Neural crest cell (in vitro differentiated cells): ENCODE results near the gene CD300LG. TPM values are rescaled to one million over a fixed set of nuclear protein-coding genes. Genes with fewer than 3 reads are reported as not detected.
A peak's percentile ranks its signal among the peaks of the same experiment; 100 is the strongest.

Experiments used
- DNase-seq: peaks from one replicate; pipeline ENCODE4 v3.0.0; 2021; ENCODE audit warnings: low read depth, mixed read lengths, low spot score
- H3K27ac Mint-ChIP-seq: one replicate; pipeline ENCODE4 v1.8.0; 2021; ENCODE audit warnings: mild to moderate bottlenecking, mixed read lengths; ENCODE audit not compliant: unreplicated experiment
- H3K27me3 Mint-ChIP-seq: 2 replicates; pipeline ENCODE4 v1.8.0; 2021; ENCODE audit warnings: low read depth, mild to moderate bottlenecking, mixed read lengths
- H3K36me3 Mint-ChIP-seq: 2 replicates; pipeline ENCODE4 v1.8.0; 2021; ENCODE audit warnings: low read depth, mild to moderate bottlenecking, mixed read lengths
- H3K4me1 Mint-ChIP-seq: 2 replicates; pipeline ENCODE4 v1.8.0; 2021; ENCODE audit warnings: mixed read lengths
- H3K4me3 Mint-ChIP-seq: one replicate; pipeline ENCODE4 v1.8.0; 2021; ENCODE audit warnings: mild to moderate bottlenecking, mixed read lengths
- H3K9me3 Mint-ChIP-seq: 2 replicates; pipeline ENCODE4 v1.8.0; 2021; ENCODE audit warnings: mixed read lengths
- total RNA-seq: library from RNA; stranded (reverse); gene quantifications from 2 replicates; pipeline ENCODE4 v1.2.1, GENCODE V29; 2021
- TF ChIP-seq, protein P1 (sequence below): fragments of 200-600 bp; sonication (generic); conservative IDR thresholded peaks from 2 replicates; pipeline ENCODE4 v1.5.0; 2021; ENCODE audit warnings: antibody characterized with exemption, mild to moderate bottlenecking

Gene CD300LG
- total RNA-seq, 1 donor from 2014 or later = not detected

DNA sequence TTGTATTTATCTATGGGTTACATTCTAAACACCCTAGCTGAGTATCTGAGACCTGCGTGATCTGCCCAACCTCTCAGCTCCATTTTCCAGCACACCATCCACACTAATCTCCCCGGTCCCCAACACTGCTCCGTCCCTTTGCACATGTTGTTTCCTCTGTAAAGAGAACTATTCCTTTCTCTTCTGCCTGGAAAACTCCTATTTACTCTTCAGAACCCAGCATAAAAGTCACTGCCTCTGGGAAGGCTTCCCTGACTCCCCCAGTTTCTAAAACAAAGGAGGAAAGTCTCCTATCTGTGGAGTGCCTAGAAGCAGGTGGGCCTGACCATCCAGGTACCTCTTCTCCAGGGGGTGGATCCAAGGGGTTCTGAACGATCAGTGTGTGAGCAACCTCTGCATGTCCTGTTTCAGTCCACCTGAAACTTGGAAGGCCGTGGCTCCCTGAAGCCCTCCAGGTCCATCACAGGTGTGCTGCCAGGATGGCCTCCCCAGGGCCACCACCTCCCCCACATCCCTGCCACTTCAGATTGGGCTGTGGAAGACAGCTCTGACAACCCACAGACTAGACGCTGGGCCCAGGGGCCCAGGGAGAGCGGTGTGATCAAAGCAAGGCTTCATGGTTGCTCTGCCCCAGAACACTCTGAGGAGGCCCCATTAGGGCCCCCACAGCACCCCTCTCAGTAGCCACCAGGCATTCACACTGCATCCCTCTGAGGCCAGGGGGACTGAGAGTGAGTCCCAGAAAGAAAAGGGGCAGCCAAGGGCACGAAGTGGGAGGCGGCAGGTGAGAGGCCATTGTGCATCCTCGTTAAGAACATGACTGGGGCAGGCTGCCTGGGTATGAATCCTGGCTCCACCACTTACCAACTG lies 34.3 kb upstream of the CD300LG start:
- Mint-ChIP-seq H3K27me3 (no peaks in the 10 kb centered on the region), H3K27ac (peak overlapping the region; percentile 84), H3K36me3 (no peaks in the 10 kb centered on the region), H3K4me3 (no peak overlapping the region), H3K4me1 (peaks cover 11% of the 10 kb centered on the region), H3K9me3 (no peaks in the 10 kb centered on the region)
- DNase-seq = no peak
- TF ChIP-seq, protein P1, sequence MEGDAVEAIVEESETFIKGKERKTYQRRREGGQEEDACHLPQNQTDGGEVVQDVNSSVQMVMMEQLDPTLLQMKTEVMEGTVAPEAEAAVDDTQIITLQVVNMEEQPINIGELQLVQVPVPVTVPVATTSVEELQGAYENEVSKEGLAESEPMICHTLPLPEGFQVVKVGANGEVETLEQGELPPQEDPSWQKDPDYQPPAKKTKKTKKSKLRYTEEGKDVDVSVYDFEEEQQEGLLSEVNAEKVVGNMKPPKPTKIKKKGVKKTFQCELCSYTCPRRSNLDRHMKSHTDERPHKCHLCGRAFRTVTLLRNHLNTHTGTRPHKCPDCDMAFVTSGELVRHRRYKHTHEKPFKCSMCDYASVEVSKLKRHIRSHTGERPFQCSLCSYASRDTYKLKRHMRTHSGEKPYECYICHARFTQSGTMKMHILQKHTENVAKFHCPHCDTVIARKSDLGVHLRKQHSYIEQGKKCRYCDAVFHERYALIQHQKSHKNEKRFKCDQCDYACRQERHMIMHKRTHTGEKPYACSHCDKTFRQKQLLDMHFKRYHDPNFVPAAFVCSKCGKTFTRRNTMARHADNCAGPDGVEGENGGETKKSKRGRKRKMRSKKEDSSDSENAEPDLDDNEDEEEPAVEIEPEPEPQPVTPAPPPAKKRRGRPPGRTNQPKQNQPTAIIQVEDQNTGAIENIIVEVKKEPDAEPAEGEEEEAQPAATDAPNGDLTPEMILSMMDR = no peak

DNA sequence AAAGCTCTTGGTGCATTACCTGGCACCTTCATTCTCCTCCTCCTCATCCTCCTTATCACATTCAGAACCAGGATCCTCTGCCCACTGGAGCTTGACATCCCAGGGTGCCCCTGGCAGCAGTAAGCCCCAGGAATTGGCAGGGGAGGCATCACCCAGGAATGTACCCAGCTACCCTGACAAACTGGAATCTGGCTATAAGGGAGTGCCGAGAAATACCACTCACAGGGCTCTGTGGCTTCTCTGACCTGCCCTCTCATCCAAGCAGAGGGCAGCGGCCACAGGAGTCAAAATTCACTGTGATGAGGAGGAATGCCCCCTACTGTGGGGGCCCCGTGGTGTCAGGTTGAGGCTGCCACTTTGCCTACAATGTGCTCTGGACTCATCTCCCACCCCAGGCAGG lies 33.6 kb upstream of the CD300LG start:
- Mint-ChIP-seq H3K27me3 (no peaks in the 10 kb centered on the region), H3K4me3 (no peak overlapping the region), H3K36me3 (no peaks in the 10 kb centered on the region), H3K4me1 (peaks cover 11% of the 10 kb centered on the region), H3K9me3 (no peaks in the 10 kb centered on the region), H3K27ac (peak overlapping the region; percentile 84)
- TF ChIP-seq, protein P1 = no peak
- DNase-seq = no peak

DNA sequence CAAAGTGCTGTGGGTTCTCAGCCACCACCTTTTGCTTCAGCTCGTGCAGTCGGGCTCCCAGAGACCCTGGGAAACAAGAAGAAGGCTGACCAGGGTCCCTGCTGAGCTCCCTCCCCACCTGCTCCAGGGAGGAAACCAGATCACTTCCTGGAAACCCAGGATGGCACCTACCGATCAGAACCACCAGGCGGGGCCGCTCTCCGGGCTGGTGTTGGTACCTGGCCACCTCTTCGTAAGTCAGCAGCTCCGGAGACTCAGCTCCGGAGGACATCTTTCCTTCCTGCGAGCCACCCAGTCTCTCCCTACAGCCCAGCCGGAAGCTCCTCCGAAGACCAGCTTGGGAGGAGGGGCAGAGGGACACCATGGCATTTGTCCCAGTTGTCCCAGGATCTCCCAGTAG lies 33.0 kb upstream of the CD300LG start:
- H3K9me3 Mint-ChIP-seq = no peaks in the 10 kb centered on the region
- no peak overlapping the region for H3K4me3 Mint-ChIP-seq
- TF ChIP-seq, protein P1 = no peak
- peak overlapping the region; percentile 67 for H3K27ac Mint-ChIP-seq
- peaks cover 11% of the 10 kb centered on the region for H3K4me1 Mint-ChIP-seq
- H3K27me3 Mint-ChIP-seq = no peaks in the 10 kb centered on the region
- H3K36me3 Mint-ChIP-seq = no peaks in the 10 kb centered on the region
- no peak for DNase-seq

DNA sequence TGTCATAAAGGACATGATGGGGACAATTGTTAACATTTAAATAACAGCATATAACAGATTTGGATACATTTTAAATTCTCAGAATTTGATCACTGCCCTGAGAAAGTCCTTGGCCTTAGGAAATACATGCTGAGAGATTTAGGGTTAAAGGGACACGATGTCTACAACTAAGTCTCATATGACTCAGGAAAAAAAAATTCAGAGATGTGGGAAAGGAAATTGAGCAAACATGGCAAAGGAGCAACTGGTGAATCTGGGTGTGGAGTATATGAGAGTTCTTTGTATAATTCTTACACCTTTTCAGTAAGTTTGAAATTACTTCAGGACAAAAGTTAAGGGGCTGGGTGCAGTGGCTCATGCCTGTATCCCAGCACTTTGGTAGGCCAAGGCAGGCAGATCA lies 32.3 kb upstream of the CD300LG start:
- H3K27me3 Mint-ChIP-seq = no peaks in the 10 kb centered on the region
- H3K4me1 Mint-ChIP-seq = peaks cover 11% of the 10 kb centered on the region
- H3K27ac Mint-ChIP-seq = no peak overlapping the region
- TF ChIP-seq, protein P1 = no peak
- no peaks in the 10 kb centered on the region for H3K36me3 Mint-ChIP-seq
- no peak overlapping the region for H3K4me3 Mint-ChIP-seq
- no peak for DNase-seq
- H3K9me3 Mint-ChIP-seq = no peaks in the 10 kb centered on the region

DNA sequence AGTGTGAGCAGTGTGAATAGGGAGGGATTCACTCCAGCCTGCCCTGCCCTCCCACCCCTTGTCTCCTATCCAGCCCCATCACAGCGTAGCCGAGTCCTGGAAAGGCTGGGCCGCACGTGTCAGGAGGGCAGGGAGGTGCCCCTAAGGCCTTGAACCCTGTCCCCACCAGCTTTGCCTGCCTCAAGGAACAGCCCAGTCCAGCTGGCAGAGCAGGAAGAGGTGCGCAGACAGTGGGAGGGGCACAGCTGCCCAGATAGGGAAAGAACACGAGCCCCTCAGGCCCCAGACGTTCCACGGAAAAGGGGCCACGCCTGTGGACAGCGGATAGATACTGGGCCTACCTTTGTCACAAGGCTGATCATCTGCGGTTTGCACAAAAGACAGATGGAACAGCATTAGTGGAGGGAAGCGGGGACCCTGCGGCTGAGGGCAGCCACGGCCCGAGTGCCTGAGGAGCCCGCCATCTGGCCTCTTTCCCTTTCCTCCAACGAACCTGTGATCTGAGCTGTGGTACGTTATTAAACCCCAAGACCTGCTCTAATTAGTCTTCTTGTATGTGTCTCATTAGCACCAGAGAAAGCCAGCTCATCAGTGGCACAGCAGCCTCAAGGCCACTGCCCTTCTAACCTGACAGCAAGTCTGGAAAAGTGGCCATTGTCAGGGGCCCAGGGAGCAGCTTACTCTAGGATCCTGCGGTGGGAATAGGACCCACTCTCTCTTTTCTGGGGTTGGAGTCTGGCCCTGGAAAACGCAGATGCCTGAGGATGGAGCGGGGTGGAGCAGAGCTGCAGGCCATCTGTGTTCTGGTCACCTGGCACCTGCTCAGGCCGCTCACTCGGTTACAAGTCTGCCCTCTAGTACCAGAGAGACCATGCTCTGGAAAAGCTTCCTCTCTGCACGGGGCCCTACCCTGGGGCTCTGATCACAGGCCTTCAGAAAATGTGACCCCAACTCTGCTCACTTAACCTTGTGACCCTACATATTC lies 30.3 kb upstream of the CD300LG start:
- TF ChIP-seq, protein P1 = no peak
- Mint-ChIP-seq H3K27me3 (no peaks in the 10 kb centered on the region), H3K36me3 (no peaks in the 10 kb centered on the region), H3K4me3 (no peak overlapping the region), H3K9me3 (no peaks in the 10 kb centered on the region), H3K4me1 (peaks cover 11% of the 10 kb centered on the region), H3K27ac (no peak overlapping the region)
- DNase-seq = no peak
